Activated CD4-positive, alpha-beta T cell treated with anti-CD3 and anti-CD28 coated beads for 48 hours (primary cell): ENCODE data around the gene CDKN2A.
A peak's percentile ranks its signal among the peaks of the same experiment; 100 is the strongest.

ENCODE experiments used
- DNase-seq: peaks from one replicate; pipeline ENCODE4 v3.0.0-alpha.2; 2020

The CDKN2A gene

GRCh38 chr9:21993893-21994555 lies at the start of gene CDKN2A:
Gene CDKN2A, minus strand, starts transcription at chr9:21994392.
- DNase-seq, result peak; percentile 50

DNA sequence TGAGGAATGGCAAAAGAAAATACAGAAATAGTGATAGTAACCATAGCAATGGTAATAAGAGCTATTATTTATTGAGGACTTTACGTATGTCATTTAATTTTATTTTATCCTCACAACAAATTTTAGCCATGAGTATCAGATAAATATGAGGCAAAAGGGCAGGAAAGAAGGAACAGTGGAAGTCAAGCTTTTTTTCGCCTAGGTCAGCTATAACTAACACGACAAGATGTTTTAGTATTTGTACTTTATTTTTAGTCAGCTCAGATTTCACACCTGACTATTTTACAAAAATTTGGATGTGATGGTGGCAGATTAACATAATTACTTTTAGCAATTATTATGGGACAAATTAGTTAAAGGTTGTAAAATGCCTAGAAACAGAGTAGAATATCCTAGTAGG lies 49.7 kb upstream of the CDKN2A start:
- DNase-seq, result no peak

DNA sequence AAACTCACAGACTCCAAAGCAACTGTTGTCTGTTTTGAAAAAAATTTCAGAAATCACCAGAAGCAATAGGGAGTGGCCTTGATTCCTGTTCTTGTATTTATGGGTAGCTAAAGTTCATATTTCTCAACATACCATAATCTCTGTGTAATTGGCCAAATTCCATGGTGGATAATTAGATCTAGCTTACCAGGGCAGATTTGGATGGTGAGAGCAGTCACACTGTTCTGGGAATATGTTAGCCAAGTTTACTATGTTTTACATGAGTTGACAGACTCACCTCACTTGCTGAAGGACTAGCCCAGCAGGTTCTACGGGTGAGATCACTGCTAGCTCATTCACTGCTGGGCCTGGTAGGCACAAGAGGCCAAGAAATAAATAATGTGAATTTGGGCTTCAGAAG lies 47.6 kb upstream of the CDKN2A start:
- DNase-seq, result no peak

DNA sequence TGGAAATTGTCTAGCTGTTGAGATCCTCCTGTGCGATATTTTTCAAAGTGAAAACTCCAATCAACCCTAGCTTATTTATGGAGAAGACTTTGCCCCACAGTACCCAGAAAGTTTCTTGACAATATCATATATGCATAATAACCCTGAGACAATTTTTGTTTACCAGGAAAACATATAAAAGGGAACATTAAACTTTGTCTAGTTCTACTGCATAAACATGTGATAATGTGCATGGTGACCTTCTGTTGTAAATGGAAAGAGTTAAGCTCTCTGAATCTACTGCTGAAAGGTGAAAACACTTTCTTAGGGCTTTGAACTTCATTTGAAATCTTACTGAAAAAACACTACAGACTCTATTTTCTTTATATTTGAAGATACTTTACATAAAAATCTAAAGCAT lies 47.2 kb upstream of the CDKN2A start:
- DNase-seq, result no peak

- DNase-seq, result no peak
Observed at GRCh38 chr9:22040760-22041159, 46.6 kb upstream of the CDKN2A start.

DNA sequence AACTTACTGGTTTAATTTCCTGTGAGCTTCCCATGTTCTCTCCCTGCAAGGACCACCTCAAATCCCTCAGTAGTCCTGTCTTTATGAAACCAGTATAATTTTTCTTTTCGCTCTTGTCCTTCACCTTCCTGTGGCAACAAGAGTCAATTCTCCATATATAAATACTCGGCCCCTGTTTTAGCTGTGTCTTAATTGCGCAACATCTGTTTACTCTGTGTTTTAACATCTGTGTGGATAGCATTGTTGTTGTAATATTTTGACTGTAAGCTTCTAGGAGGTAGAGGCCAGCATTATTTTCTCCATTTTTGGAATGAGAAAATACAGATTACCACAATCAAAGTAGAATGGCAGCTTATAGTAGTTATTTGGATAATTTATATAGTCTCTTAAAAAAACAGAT lies 45.1 kb upstream of the CDKN2A start:
- DNase-seq, result no peak

DNA sequence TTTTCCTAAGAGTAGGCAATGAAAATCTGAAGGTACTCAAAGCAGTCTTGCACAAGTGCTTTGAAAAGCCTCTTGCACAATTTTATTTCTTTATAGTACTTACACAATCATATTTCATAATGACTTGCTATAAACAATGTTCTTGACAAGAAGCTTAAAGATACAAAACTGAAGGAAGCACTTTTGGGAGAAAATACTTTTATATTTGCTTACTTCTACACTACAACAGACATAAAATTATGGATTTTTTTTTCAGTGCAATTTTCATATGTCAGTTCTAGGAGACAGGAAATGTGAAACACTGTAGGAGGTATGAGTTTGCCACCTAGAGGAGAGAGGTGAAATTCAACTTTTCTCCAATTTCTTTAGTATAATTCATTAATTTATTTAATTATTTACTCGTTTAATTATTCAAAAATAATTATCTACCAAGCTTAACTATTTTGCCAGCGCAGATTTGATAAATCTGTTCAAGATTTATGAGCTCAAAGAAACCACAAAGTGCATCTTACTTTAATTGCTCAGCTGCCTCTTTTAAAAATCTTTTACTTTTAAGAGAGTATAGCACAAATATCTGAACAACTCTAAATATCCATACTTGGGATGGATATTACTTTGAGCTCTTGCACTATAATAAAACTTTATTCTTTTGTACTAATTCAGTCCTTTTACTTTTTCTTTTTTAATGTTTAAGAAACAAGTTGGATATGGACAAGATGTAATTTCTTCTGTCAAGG lies 43.9 kb upstream of the CDKN2A start:
- DNase-seq, result no peak

DNA sequence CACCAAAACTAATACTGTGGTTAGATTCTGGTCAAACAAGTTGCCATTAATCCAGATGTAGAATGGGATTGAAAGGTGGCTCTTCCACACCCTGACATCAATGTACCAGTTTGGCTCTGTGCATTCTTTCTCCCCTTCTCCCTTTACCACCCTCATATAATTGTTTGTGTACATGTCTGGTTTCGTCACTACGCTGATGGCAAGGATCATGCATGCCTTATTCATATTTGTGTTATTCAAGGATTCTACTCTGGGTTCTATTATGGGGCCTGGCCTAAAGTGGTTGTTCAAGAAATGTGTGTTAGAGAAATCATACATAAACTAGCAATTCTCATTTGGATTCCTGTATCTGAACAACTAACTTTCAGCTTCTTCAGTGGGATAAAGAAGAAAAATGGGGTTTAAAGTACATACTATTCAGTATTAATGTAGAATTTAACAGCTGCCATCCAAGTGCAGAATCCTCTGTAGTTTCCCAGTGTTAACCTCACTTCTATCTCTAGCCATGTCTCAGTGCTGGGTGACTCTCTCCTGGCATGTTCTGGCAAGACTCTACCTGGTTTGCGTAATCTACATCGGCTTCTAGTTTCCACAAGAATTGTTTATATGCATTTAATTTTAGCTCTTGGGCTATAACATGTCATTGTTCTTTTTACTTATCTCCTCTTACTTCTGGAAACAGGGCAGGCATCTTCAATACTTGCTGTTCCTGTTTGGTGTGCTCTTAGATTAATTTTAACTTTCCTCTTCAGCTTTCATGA lies 42.9 kb upstream of the CDKN2A start:
- no peak for DNase-seq

DNA sequence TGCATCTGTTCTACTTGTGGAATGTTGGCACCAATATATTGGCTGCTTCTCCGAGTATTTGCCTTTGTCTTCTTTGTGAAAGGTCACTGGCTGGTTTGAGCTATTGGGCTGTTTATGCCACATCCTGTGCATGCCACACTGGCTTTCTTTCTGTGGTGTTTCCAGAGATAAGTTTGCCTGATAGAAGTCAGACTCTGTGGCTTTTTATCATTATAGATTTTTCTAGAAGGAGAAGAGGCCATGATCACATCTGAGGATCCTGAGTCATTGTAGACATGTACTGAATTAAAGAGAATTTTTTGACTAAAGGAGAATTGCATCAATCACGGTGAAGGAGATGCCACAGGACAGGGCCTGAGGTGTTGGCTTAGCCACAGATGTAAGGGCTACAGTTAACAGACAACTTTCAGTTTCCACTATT lies 41.4 kb upstream of the CDKN2A start:
- no peak for DNase-seq

- DNase-seq, result no peak
Observed at GRCh38 chr9:22033012-22033630, 38.9 kb upstream of the CDKN2A start.

- no peak for DNase-seq
Observed at GRCh38 chr9:22031655-22032411, 37.6 kb upstream of the CDKN2A start.

GRCh38 chr9:22030101-22030598 lies 36.0 kb upstream of the CDKN2A start:
- DNase-seq, result no peak

DNA sequence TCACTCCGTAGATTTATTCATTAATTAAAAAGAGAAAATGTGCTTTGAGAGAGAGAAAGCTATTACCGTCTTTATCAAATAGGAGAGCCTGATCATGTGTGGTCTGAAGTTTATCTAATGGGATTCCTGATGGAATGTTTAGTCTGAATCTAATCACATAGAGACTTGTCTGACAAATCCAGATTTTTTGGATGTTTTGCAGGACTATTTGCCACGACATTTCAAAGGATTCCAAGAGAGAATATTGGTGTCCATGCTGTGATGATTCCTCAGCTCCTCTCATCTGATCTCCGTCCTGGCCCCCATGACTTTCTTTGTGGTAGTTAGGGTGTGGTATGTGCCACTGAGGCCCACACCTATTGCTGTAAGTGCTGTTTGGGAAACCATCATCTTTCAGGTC lies 35.0 kb upstream of the CDKN2A start:
- no peak for DNase-seq

DNA sequence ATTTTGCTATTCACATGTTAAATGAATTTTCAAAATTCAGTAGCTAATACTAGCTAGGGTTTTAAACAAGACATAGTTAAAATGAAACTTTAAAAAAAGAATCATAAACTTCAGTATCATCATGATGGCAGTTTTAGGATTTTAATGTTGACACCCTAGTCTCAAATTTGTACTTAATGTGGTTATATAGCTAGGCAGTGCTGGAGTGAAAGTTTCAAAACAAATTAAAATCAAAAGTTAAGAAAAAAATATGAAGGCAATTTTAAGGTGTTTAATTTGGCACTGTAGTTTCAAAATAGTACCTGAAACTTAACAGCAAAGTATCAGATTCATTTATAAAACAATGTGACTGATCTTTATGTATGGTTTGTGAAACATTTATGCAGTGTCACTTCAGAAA lies 34.2 kb upstream of the CDKN2A start:
- no peak for DNase-seq

GRCh38 chr9:22026696-22027095 lies 32.5 kb upstream of the CDKN2A start:
- DNase-seq, result no peak

GRCh38 chr9:22022396-22022795 lies 28.2 kb upstream of the CDKN2A start:
- DNase-seq, result no peak

DNA sequence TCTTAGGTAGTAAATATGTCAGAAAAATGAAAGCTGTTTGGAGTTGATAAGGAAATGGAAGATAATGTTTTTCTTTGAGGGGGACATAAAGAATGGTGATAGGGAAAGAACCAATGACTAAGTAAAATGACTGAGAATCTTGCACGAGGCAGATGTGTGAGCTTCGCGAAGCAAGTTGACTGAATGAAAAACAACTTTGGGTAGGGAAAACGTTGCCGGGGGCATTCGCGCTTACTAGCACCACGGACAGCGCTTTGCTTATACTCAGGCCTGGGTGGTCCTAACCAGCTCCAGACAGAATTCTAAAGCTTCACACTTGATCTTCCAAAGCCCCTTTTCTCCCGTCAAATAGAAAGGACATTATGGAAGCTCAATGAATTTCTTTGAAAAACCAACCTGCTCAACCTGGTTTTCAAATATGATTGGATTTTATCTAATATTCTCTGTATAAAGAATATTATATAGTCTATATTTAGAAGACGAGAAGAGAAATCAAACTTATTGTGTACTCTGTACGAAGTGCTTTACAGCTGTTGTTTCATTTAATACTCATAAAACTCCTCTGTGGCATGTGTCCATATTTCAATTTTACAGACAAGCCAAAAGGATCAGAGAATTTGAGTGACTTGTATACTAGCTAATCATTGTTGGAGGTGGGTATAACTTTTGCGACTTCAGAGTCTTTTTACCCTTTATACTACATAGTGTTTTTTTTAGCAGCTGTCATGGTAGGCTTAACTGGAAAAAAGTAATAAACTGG lies 16.9 kb upstream of the CDKN2A start:
- no peak for DNase-seq

- DNase-seq, result no peak
Observed at GRCh38 chr9:22009506-22009867, 15.3 kb upstream of the CDKN2A start.

GRCh38 chr9:22008717-22009505 lies 14.7 kb upstream of the CDKN2A start, which contains the start of gene CDKN2B:
Gene CDKN2B, minus strand, starts transcription at chr9:22009305. Its CDS starts 352 bp downstream, at chr9:22008953.
- DNase-seq, result peak; percentile 79

DNA sequence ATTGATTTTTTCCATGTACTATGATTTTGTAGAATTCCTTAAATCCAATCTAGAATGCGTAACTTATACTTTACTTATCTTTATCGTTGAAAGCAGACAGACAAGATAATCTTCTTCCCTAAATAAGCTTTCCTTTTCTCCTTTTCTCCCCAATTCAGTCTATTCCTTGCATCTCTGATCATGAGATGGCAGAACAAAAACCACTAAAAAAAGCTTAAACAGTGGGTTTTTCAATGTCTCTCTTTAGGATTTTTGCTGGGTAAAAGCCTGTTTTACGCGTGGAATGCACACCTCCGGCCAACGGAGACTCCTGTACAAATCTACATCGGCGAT lies 14.2 kb upstream of the CDKN2A start:
- no peak for DNase-seq
